ENCODE data around the gene BTF3L4. TPM values are rescaled to one million over a fixed set of nuclear protein-coding genes. Genes with fewer than 3 reads are reported as not detected.
"Not testable (repeated sequence)": the region's sequence is repeated elsewhere in the genome, so short reads cannot be mapped to it uniquely, and the experiment has no call there.

Gene BTF3L4
- total RNA-seq, 2 donors from 2014 or later = 20.7 to 23.4 TPM

DNA sequence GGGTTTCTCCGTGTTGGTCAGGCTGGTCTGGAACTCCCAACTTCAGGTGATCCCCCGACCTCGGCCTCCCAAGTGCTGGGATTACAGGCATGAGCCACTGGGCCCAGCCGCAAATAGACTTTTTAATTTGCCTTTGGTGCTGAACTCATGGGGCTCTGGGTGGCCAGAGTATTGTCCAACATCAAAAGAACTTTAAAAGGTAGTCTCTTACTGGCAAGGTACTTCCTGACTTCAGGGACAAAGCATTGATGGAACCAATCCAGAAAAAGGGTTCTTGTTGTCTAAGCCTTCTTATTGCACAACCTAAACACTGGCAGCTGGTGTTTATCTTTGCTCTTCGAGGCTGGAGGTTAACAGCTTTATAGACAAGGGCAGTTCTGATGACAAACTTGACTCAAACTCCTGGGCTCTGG is 18.7 kb upstream of the BTF3L4 start:
- Histone ChIP-seq H3K9ac (ENCODE audit: low read depth in 2 of 2, low read length in 2 of 2) (no peak overlapping the region), H3K4me3 (no peak overlapping the region), H3K9me3 (no peaks in the 10 kb centered on the region), H3K36me3 (no peaks in the 10 kb centered on the region), H3K4me1 (no peaks in the 10 kb centered on the region), H3K27me3 (no peaks in the 10 kb centered on the region), H3K27ac (no peak overlapping the region)
- intact Hi-C loops (cut with DNase I) = no loop called here
- DNase-seq = peak; percentile 44
- no peak for TF ChIP-seq CTCF (IDR thresholded peaks at IDR 0.05)

- Histone ChIP-seq H3K4me1 (no peaks in the 10 kb centered on the region), H3K9ac (ENCODE audit: low read depth in 2 of 2, low read length in 2 of 2) (no peak overlapping the region), H3K27ac (no peak overlapping the region), H3K36me3 (no peaks in the 10 kb centered on the region), H3K27me3 (no peaks in the 10 kb centered on the region), H3K4me3 (no peak overlapping the region), H3K9me3 (no peaks in the 10 kb centered on the region)
- DNase-seq = no peak
- TF ChIP-seq CTCF (IDR thresholded peaks at IDR 0.05) = no peak
- intact Hi-C loops (cut with DNase I) = no loop called here
Observed at GRCh38 chr1:52037909-52038308, 18.2 kb upstream of the BTF3L4 start.

DNA sequence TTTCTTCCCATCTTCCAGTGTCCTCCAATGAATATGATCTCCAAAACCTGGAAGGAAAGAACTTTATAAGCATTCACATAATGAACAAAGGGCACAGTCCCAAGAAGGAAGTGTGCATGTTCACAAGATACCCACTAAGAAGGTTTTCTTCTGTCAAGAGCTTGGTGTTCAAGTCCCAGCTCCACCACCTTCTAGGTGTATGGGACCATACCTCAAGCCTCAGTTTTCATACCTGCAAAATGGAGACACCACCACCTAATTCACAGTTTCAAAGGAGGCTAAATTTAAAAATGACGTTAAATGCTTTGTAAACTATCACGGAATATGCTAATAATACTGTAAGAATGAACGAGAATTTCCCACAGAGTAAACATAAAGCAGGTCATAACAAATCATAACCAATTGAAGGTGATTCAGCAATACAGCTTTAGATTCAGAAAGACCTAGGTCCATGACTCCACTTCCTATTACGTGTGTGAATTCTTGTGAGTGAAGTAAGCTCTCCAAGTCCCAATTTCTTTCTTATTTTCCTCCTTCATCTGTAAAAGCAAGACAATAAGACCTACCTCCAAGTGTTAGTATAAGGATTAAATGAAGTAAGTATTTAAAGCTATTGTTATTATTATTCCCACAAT is 14.4 kb upstream of the BTF3L4 start:
- no peak overlapping the region for H3K9ac ChIP-seq (ENCODE audit: low read depth in 2 of 2, low read length in 2 of 2)
- H3K27ac ChIP-seq = no peak overlapping the region
- no peaks in the 10 kb centered on the region for H3K36me3 ChIP-seq
- H3K4me3 ChIP-seq = no peak overlapping the region
- no peaks in the 10 kb centered on the region for H3K9me3 ChIP-seq
- TF ChIP-seq CTCF (IDR thresholded peaks at IDR 0.05) = no peak
- no peaks in the 10 kb centered on the region for H3K4me1 ChIP-seq
- intact Hi-C loops (cut with DNase I) = no loop called here
- DNase-seq = no peak
- H3K27me3 ChIP-seq = no peaks in the 10 kb centered on the region

DNA sequence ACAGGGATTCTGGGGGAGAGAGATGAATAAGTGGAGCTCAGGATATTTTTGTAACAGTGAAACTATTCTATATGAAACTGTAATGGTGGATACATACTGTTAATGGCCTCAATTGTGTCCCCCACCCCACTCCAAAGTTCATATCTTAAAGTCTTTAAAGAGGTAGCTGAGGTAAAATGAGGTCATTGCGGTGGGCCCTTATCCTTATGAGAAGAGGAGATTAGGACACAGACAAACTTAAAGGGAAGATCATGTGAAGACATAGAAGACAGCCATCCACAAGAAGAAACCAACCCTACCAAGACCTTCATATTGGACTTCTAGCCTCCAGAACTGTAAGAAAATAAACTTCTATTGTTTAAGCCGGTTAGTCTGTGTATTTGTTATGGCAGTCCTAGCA is 10.9 kb upstream of the BTF3L4 start:
- Histone ChIP-seq H3K27me3 (no peaks in the 10 kb centered on the region), H3K4me3 (no peak overlapping the region), H3K9ac (ENCODE audit: low read depth in 2 of 2, low read length in 2 of 2) (no peak overlapping the region), H3K9me3 (no peaks in the 10 kb centered on the region), H3K4me1 (no peaks in the 10 kb centered on the region), H3K36me3 (no peaks in the 10 kb centered on the region), H3K27ac (no peak overlapping the region)
- DNase-seq = no peak
- intact Hi-C loops (cut with DNase I) = no loop called here
- TF ChIP-seq CTCF (IDR thresholded peaks at IDR 0.05) = no peak

GRCh38 chr1:52045666-52046195 is 10.4 kb upstream of the BTF3L4 start:
- H3K9me3 ChIP-seq; H3K9ac ChIP-seq (ENCODE audit: low read depth in 2 of 2, low read length in 2 of 2); intact Hi-C loops (cut with DNase I); H3K4me3 ChIP-seq; H3K36me3 ChIP-seq; DNase-seq; H3K27ac ChIP-seq; H3K27me3 ChIP-seq; H3K4me1 ChIP-seq: not testable (repeated sequence)

- DNase-seq; H3K27me3 ChIP-seq; H3K9ac ChIP-seq (ENCODE audit: low read depth in 2 of 2, low read length in 2 of 2); H3K4me3 ChIP-seq; intact Hi-C loops (cut with DNase I); H3K4me1 ChIP-seq; H3K27ac ChIP-seq; H3K36me3 ChIP-seq; H3K9me3 ChIP-seq: not testable (repeated sequence)
Observed at GRCh38 chr1:52049337-52049736, 6.8 kb upstream of the BTF3L4 start.
